SJCRH30 (cell line): Measurements from ENCODE around the gene SACS. TPM values are rescaled to one million over a fixed set of nuclear protein-coding genes. Genes with fewer than 3 reads are reported as not detected.

Experiments
- total RNA-seq: library from RNA; depleted of rRNA; stranded (reverse); fragments of >200 nt; shearing (Covaris generic); gene quantifications from 2 replicates; pipeline ENCODE4 v1.2.3, GENCODE V29; 2014; rRNA removed

SACS gene
- total RNA-seq, 1 experiment from 2014 or later, result 107 TPM

Other genes starting within 250 kb of the SACS start
- gene TNFRSF19, start 136.7 kb upstream of the SACS start, total RNA-seq, result 3.8 and 4.1 TPM in 2 replicates